Limb (tissue), 2 donors: ENCODE data around the gene SART3.
"Not testable (repeated sequence)": the region's sequence is repeated elsewhere in the genome, so short reads cannot be mapped to it uniquely, and the experiment has no call there.

Source experiments
- DNase-seq, 2 donors: peaks; one replicate each; pipeline ENCODE4 v3.0.0-alpha.2; 2016; ENCODE audit errors: extremely low spot score in 2 of 2

Gene SART3

DNA sequence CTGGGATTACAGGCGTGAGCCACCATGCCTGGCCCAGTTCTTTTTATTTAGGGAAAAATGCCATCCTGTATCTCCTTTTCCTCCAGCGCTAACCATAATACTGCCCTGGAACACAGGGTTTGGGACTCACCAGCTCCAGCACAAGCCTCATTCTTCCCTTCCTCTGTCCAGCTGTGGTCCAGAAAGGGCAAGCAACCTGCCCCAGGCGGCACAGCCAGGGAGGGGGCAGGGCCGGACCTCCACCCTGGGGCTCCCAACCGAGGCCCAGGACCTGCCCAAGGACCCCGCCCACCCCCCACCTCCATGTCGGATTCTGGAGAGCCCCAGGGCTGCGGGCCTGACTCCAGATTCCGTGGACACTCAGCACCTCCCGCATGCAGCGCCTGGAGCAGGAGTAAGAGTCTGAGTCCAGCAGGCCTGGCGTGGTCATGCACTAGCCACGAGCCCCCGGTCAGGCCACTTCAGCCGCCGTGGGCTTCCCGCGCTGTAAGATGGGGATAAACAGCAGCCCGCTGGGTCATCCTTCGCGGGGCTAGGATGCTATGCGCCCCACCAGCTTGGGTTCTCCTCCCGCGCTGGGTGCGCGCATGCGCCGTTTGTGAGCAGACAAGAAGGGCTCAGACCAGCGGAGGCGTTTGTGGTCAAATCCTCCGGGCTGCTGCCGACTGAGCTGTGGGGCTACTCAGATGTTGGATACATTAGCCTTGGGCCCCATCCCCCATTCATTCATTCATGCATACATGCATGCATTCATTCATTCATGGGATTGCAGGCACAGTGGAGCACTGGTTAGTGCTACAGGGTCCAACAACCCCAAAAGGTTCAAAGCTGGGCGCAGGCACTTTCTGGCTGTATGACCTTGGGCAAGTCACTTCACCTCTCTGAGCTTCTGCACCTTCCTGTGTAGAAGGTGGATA lies 20.6 kb upstream of the SART3 start:
- DNase-seq: no peak

DNA sequence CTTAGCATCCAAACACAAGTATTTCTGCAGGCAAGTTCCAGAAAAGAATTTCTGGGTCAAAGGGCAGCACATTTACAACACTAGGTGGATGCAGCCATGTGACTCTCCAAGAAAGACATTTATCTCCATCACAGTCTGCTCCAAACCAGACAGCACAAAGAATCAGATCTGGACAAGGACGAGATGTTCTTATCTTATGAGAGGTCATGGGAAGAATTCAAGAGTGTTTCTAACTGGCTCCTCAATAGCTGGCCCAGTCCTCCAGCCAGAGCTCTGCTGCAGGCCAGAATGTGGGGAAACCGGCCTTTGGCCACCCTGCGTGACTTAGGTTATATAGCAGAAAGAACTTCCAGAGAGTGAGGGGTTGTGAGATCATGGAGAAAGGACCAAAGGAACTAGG lies 19.6 kb upstream of the SART3 start:
- no peak for DNase-seq

DNA sequence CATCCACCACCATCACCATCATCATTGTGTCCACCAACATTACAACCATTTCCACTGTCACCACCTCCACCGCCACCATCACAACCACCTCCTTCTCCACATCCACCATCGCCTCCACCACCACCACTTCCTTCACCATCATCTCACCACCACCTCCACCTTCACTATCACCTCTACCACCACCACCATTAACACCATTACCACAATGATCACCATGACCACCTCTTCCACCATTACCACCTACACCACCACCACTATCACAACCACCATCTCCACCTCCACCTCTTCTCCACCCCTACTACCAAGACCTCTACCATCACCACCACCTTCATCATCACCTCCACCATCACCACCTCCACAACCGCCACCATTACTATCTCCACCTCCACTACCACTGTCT lies 17.8 kb upstream of the SART3 start:
- no peak for DNase-seq

DNA sequence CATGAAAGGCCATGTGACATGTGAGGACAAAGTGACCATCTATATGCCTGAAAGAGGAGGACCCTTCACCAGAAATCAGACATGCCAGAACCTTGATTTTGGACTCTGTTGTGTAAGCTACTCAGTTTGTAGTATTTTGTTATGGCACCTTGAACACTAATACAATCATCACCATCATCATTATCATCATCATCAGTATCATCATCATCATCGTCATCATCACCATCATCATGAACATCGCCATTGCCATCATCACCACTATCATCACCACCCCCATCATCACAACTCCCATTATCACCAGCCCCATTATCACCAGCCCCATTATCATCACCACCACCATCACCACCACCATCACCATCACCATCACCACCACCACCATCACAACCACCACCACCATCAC lies 17.3 kb upstream of the SART3 start:
- DNase-seq: no peak

DNA sequence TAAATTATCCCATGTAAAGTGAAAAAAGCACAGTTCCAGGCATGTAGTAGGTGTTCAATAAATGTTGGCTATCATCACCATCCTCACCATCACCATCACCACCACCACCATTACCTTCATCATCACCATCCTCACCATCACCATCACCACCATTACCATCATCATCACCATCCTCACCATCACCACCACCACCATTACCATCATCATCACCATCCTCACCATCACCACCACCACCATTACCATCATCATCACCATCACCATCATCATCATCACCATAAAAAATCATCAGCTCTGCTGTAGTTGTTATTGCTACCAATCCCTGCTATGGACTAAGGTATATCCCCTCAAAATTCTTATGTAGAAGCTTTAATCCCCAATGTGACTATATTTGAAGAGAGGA lies 16.5 kb upstream of the SART3 start:
- DNase-seq: no peak

DNA sequence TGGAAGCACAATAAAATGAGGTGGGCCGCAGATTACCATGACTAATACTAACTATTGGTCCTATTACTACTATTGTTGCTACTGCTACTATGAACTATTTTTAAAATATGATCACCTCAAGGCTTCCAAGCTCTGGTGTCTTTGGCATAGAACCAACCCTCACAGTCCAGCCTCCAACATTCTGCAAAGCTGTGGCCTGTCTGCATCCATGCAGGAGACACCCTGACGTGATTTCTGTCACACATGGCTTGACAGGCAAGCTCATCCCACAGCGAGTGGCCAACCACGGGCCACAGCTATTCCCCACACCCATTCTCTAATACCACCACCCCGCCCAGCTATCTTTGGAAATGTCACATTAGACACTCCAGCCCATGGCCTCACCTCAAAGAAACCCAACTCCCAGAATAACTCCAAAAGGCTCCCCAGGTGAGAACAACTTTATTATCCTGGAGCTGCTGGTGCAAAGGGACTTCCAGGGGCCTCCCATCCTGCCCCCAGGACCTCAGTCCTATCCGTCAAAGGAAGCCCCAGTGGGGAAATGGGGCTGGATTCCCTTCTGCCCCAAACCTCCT lies 15.8 kb upstream of the SART3 start:
- peak in 1 of 2 donors; percentile 29 for DNase-seq

DNA sequence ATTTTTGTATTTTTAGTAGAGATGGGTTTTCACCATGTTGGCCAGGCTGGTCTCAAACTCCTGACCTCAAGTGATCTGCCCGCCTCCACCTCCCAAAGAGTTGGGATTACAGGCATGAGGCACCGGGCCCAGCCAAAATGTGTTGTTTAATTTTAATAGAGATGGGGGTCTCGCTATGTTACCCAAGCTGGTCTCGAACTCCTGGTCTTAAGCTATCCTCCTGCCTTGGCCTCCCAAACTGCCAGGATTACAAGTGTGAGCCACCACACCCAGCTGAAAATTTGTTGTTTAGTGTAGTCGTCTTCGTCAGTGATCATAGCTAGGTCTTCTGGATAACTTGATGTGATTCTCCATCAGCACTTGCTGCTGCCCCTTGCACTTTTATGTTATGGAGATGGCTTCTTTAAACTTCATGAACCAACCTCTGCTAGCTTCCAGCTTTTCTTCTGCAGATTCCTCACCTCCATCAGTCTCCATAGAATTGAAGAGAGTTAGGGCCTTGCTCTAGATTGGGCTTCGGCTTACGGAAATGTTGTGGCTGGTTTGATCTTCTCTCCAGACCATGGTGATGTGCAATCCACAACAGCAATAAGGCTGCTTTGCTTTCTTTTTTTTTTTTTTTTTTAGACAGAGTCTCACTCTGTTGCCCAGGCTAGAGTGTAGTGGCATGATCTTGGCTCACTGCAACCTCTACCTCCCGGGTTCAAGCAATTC lies 14.4 kb upstream of the SART3 start:
- peak in 1 of 2 donors; percentile 2 for DNase-seq

DNA sequence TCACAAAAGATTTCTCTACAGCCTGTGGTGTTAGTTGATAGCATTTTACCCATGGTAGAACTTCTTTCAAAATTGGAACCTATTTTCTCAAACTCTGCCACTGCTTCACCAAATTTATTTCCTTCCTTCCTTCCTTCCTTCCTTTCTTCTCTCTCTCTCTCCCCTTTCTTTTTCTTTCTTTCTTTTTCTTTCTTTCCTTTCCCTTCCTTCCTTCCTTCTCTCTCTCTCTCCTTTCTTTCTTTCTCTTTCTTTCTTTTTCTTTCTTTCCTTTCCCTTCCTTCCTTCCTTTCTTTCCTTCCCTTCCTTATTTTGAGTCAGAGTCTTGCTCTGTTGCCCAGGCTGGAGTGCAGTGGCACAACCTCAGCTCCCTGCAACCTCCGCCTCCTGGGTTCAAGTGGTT lies 13.3 kb upstream of the SART3 start:
- DNase-seq: not testable (repeated sequence)

DNA sequence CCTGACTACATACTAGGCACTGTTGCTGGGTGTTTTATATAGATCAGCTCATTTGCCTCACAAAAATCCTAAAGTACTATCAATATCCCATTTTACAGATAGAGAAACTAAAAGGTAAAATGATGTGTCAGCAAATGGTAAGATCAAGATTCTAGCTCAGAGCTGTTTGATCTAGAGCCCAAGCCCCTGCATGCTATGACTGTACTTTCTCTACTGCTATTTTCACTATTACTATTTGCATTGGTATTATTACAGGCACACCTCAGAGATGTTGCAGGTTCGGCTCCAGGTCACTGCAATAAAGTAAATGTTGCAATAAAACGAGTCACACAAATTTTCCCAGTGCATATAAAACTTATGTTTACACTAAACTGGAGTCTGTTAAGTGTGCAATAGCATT lies 12.3 kb upstream of the SART3 start:
- no peak for DNase-seq

DNA sequence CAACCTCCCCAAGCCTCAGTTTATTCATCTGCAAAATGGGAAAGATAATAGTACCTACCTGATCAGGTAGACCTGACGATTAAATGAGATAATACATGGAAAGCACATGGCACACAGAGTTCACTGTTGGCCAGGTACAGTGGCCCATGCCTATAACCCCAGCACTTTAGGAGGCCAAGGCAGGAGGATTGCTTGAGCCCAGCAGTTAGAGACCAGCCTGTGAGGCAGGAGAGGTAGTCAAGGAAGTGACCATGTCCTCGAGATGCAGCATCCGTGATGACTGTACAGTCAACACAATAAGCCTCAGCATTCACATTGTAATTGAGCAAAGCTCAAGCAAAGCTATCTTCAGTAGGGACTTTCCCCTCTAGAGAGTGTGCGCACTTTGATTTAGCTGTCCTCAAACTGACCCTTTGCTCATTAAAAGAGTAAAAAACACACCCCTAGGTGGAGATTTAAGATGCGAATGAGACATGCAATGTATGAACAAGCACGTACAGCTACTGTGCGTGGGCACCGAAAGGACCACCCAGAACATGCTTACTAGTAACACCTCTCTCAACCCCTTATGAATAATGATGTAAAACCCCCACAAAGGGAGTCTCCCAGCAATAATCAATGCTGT lies 11.3 kb upstream of the SART3 start:
- DNase-seq: peak in 1 of 2 donors; percentile 2

DNA sequence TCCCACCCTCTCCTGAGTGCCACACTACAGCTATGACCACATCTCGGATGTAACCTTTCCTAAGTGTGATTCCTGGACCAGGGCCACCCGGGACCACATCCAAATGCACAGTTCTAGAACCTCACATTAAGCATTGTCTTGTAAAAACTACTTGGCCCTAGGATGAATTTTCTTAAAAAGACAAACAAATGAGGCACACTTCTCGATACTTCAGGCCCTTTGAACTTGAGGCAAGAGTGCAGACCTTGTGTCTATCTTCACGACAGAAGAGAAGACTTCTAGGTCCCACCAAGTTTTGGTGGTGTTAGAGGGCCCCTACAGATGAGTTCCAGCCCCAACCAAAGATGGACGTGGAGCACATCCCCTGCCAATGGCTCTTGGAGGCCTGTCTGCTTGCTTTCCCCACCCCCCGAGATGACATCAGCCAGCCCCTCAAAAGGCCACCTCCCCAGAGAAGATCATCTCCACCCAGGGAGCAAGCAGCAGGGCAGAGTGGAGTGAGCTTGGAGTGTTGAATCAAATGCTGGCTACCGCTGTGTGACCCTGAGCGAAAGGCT lies 10.7 kb upstream of the SART3 start:
- DNase-seq: peak in 1 of 2 donors; percentile 14

DNA sequence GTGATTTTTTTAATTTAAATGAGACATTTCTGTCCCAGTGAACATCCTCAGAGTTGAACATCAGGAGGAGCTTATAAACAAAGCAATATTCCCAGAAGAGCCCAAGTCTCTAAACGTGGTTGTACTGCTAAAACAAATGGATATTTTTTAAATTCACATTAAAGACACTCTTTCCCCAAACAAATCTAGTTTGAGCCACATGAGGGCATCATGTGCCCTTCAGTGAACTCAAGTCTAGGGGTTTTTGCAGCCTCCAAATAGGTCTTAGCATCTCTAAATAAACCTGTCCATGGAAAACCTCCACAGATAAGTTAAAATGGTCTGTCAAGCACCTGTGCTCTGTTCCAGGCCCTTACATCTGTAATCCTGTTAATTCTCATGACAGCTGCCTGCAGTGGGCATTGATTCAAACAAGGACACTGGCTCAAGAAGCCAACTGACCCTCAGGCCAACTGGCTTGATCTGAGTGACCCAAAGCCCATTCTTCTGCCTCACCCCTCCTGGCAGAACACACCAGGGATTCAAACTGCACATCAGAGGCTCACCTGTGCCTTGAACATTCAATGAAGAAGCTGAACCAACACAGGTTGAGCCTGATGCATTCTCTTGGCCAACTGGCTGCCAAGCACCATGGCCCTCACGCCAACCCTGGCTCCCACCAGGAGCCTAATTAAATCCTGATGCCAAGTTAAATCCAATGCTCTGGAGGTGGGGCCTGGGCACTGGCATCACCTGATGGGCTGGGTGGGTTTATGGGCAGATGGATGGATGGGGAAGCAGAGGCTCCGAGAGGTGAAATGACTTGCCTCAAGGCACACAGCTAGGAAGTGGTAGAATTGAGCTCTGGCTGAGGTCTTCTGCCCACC lies 10.0 kb upstream of the SART3 start:
- peak; percentile 22 to 64 for DNase-seq

DNA sequence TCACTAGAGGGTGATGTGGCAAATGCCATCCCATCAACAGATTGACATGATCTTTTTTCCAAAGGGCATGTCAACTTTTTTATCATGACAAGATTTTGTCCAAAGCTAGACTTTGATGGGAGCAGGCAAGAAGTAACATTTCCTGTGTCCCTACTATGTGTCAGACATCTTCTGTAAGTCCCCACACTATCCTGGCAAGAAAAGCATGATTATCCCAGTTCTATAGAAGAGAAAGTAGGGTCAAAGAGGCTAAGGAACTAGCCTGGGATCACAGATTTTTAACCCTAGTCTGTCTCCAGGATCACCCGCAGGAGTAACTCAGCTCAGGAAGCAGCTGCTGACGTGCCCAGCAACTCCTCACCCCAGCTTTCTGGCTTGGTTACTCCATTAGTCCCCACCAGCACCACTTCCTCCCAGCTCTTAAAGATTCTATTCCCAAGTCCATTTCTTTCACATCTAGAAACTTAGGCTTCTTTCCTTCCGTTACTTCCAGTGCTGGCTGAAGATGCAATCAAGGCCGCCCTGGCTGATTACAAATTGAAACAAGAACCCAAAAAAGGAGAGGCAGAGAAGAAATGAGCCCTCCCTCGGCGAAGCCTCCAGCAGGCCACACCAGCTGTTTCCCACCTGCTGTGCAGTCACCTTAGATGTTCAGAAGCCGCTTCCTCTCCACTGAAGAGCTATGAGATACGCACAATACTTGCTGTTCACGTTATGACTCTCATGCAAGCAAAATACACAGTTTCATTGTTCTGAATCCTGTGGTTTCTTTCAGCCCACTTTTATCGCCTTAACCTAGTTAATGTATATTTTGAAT lies 7.6 kb upstream of the SART3 start:
- DNase-seq: peak in 1 of 2 donors; percentile 17

DNA sequence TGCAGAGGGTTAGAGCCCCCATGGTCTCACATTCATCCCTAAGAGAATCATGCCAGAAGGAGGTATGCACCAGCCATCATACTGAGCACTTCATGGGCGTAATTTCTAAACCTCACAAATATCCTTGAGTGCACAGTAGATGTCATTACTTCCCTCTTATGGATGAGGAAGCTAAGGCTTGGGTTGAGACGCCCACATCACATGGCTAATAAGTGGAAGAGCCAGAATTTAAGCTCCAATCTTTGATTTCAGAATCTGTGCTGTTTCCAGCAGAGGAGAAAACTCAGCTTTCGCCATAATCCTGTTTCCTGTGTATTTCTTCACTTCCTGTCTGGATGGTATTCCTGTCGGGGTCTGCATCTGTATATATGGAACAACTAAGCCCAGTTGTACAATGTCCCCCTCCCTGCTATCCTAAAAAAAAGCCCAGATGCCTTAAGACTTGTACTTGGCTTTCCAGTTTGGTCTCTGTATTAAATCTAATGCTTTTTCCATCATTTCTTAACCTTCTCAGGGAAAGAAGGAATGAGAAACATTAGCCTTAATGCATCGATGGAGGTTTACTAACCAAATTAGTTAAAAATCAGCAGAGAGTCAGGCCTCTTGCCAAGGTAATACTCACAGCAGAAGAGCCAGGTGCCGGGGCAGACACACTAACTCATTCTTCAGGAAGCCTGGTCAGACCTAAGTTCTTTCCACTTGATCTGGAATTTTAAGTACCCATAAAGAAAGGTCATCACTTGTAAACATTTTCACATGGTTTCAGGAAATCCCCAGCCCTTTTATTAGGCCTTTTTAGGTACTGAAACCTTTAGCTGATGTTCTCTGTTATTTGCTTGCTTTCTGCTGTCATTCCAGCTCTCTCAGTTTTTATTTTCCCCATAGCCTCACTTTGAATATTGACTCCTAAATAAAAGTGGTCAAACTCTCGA lies 6.7 kb upstream of the SART3 start:
- peak in 1 of 2 donors; percentile 2 for DNase-seq

DNA sequence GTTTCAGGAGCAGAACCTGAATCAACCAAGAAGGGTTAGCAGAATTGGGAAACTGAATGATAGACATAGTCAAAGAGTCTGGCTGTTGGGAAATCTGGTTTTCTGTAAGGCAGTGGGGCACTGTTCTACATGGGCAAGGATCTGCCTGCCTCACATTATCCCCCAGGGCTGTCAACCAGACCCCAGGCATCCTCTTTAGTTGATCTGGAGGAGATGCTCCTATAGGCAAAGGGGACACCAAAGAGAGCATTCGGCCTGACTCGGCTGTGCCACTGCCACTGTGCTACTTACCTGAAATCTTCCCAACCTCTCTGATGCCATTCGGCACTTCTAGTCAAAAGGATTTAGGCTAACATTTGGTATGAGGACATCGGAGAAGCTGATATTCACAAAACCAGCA lies 5.5 kb upstream of the SART3 start:
- DNase-seq: peak in 1 of 2 donors; percentile 16

DNA sequence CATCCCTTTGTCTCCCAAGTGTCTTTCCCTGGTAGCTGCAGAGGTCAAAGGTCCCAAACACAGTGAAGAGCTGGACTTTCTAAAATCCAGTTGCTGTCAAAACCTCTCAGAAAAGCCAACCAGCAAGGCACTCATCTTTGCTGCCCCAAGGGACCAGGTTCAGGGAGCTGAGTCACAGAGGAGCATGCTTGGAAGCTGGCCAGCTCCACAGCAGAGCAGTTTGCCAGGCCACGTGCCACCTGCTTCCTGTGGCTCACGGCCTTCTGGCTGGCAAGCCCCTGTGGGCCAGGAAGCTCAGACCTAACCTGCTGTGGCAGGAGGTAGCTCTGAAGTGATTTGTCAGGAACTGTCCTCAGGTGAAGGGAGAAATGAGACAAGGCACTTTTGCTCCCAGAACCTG lies 5.0 kb upstream of the SART3 start:
- DNase-seq: peak in 1 of 2 donors; percentile 32

DNA sequence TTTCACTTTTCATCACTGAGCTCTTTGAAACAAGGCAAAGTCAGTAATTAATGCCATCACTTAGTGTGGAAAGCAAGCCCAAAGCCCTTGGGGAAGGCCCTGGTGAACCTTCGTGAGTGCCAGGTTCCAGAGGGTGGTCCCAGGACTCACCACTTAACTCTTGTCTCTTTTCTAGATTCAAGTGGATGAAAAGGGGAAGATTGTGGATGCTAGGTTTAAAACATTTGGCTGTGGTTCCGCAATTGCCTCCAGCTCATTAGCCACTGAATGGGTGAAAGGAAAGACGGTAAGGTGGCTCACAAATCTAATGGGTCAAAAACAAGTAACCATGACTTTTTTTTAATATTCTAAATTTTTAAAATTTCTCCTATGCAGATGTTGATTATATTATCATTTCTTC lies 4.2 kb upstream of the SART3 start:
- DNase-seq: no peak

DNA sequence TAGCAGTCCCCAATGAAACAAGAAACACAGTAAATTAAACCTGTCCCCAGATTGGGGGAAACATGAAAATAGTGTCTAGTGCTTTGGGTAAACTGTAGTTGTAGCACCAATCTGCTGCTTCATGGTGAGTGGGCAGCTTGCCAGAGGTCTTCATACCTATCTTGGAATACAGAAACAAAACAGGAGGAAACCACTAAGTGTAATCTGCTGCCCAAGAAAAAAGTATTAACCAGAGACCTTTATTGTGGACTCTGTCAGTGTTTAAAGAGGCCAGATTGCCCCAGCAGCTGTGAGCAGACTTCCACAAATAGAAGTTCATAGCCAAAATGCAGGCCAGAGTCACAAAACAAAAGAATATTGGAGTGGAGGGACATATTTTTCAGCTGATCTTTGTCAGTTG lies 3.8 kb upstream of the SART3 start:
- DNase-seq: no peak

DNA sequence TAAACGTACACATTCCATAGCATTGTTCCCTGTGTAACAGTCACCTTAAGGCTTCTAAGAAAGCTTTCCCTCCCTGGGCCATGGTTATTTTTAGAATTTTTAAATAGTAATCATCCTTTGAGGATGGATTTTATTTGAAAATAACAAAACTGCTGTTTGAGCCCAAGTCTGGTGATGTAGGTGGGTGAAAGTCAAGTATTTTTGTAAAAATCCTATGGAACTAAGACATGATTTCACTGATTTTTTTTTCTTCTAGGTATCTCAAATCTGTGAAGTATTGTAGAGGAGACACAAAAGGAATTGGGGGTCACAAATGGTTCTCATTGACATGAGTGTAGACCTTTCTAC lies 2.8 kb upstream of the SART3 start:
- DNase-seq: no peak
